HG03378 (cell line): ENCODE data around the gene SLC26A1.

Experiments used
- ATAC-seq: cut with Tn5 transposase; IDR thresholded peaks from one replicate; pipeline ENCODE4 v1.9.1; 2021; ENCODE audit warnings: mild to moderate bottlenecking, moderate library complexity; ENCODE audit not compliant: unreplicated experiment

SLC26A1 gene, protein sequence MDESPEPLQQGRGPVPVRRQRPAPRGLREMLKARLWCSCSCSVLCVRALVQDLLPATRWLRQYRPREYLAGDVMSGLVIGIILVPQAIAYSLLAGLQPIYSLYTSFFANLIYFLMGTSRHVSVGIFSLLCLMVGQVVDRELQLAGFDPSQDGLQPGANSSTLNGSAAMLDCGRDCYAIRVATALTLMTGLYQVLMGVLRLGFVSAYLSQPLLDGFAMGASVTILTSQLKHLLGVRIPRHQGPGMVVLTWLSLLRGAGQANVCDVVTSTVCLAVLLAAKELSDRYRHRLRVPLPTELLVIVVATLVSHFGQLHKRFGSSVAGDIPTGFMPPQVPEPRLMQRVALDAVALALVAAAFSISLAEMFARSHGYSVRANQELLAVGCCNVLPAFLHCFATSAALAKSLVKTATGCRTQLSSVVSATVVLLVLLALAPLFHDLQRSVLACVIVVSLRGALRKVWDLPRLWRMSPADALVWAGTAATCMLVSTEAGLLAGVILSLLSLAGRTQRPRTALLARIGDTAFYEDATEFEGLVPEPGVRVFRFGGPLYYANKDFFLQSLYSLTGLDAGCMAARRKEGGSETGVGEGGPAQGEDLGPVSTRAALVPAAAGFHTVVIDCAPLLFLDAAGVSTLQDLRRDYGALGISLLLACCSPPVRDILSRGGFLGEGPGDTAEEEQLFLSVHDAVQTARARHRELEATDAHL

GRCh38 chr4:993111-994029 is at the start of gene SLC26A1:
Gene SLC26A1, minus strand, starts transcription at chr4:993404. Its CDS starts 1,701 bp downstream, at chr4:991703.
- ATAC-seq, result no peak

- no peak for ATAC-seq
Measured at GRCh38 chr4:1042352-1043055, 49.3 kb upstream of the SLC26A1 start.

GRCh38 chr4:1041936-1042330 is 48.7 kb upstream of the SLC26A1 start:
- no peak for ATAC-seq

DNA sequence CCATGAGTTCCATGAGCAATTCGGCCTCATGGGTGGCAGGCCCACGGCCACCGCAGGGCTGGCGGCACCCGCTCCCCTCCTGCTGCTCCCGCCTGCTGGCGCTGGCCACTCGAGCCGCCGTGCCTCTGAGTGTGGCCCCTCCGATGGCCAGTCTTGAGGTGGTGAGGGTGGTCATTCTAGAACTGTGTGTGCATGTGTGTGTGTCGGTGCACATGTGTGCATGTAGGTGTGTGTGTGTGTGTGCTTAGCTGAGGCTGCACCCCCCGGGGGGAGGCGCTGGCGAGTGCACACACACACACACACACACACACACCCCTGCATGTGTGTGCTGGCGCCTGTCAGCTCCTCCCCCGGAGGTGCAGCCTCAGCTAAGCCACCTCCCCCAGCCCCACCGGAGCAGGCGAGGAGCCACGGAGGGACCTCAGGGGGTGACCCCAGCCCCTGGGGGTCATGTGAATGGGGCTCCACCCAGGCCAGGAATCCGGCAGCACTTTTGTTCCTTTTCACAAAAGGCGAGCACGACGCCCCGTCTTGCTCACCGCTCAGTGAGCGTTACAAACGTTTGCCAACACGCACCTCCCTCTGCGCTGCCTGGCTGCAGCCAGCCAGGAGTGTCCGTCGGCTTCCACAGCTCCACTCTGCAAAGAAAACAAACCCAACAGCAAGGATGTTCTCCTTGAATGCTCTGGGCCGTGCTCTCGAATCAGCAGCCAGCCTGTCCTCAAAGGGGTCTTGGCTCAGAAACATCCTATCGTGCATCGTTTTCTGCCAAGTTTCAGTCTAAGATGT is 48.1 kb upstream of the SLC26A1 start:
- ATAC-seq, result no peak

DNA sequence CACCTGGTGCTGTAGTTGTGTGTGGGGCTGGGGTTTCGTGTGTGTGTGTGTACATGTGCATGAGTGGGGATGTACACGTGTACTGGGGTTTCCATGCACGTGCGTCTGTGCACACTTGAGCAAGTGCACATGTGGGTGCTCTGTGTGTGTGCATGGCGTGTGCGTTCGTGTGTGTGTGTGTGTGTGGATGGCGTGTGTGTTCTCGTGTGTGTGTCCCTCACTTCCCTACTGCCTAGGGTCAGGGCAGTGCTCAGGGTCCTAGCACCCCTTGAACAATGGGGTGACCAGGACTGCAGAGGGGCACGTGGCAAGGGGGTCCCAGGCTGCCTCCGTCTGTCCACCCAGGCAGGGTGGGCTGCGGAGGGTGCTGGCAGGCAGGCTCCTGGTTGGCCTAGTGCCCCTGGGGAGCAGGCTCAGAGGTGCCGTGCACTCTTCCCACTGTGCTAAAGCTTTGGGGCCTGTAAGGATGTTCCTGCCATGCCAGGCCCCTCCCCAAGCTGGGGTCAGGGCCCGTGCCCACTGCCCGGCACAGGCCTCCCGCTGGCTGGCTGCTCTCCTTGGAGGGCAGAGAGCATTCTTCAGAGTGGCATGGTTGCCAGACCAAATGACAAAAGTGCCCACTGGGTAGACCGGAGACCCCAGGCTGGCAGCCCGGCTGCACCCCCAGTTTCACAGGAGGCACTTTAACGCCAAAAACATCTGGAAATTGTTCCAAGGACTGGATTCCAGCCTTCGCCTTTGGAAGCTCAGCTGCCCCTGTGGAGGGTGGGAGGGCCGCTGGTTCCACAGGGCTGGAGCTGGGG is 47.3 kb upstream of the SLC26A1 start:
- no peak for ATAC-seq

GRCh38 chr4:1039493-1040343 is 46.5 kb upstream of the SLC26A1 start:
- no peak for ATAC-seq

- no peak for ATAC-seq
Measured at GRCh38 chr4:1038948-1039492, 45.8 kb upstream of the SLC26A1 start.

- no peak for ATAC-seq
Measured at GRCh38 chr4:1036976-1037810, 44.0 kb upstream of the SLC26A1 start.

DNA sequence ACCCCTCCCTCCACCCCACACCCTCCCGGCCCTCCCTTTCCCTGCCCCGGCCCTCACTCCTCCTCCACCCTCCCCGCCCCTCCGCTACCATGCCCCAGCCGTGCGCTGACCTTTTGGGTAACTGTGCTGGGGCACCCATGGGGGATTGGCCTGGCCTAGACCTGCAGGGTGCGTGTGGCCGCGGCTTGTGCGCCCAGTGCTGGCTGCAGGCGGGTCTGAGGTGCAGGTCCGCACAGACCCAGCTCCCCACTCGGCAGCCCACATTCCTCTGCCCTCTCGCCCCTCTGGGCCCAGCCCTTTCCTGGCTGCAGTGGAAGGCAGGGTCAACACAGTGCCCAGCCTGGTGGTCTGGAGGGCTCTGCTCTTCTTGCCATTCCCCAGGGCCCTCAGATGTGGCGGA is 42.9 kb upstream of the SLC26A1 start:
- no peak for ATAC-seq

DNA sequence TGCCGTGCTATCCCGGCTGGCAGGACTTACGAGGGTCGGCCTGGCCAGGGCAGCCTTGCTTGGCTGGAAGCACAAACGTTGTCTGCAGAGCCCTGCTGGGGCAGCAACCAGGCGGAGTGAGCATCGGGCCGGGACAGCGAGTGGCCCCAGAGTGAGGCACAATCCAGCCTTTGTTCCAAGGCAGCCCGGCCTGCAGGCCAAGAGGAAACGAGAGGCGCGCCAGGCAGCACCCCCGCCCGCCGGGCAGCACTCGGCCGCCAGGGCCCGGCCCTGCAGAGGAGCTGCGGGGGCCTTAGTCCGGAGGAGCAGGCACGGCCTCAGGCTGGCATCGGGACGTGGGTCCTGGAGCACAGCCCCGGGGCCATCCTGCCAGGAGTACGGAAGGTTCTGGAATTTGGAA is 42.3 kb upstream of the SLC26A1 start:
- ATAC-seq, result no peak

- ATAC-seq, result no peak
Measured at GRCh38 chr4:1033840-1034551, 40.8 kb upstream of the SLC26A1 start.

- ATAC-seq, result no peak
Measured at GRCh38 chr4:1032861-1033260, 39.7 kb upstream of the SLC26A1 start.

- ATAC-seq, result no peak
Measured at GRCh38 chr4:1031956-1032795, 39.0 kb upstream of the SLC26A1 start.

GRCh38 chr4:1031346-1031745 is 38.1 kb upstream of the SLC26A1 start:
- ATAC-seq, result no peak

GRCh38 chr4:1030559-1030958 is 37.4 kb upstream of the SLC26A1 start:
- no peak for ATAC-seq
